ENCODE results near the gene ADGRG1.

DNA sequence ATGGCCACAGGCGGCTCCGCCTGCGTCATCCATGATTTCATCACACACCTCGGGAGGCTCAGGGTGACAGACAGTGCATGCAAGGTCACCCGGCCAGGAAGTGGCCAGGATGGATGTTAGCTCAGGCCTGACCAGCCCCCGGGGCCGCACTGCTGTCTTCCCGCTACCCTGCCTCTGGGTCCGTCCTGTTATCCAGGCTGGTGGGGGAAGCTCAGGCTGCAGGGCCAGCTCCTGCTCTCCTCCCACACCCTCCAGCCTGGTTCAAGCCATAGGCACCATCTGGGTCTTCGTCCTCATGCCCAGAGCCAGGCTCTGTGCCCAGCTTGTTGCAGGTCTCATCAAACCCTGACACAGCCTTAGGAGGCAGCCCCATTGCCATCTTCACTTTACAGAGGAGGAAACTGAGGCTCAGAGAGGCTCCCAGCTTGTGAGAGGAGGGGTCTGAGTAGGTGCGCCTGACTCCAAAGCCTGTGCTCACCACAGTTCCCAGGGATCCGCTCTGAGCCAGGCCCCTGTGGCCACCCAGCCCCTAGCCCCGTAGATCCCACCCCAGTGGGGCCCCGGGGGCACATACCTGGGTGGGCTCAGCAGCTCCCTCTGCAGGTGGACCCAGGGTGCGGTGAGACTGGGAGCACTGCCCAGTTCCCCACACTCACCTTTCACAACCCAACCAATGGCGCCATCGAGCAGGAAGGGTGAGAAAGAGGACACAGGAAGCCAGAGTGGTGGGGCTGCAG is 39.3 kb downstream of the ADGRG1 start:
- TF ChIP-seq, protein P1, sequence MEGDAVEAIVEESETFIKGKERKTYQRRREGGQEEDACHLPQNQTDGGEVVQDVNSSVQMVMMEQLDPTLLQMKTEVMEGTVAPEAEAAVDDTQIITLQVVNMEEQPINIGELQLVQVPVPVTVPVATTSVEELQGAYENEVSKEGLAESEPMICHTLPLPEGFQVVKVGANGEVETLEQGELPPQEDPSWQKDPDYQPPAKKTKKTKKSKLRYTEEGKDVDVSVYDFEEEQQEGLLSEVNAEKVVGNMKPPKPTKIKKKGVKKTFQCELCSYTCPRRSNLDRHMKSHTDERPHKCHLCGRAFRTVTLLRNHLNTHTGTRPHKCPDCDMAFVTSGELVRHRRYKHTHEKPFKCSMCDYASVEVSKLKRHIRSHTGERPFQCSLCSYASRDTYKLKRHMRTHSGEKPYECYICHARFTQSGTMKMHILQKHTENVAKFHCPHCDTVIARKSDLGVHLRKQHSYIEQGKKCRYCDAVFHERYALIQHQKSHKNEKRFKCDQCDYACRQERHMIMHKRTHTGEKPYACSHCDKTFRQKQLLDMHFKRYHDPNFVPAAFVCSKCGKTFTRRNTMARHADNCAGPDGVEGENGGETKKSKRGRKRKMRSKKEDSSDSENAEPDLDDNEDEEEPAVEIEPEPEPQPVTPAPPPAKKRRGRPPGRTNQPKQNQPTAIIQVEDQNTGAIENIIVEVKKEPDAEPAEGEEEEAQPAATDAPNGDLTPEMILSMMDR (IDR thresholded peaks at IDR 0.05), result no peak
- TF ChIP-seq POLR2A (IDR thresholded peaks at IDR 0.05) (no peak), POLR2AphosphoS5 (IDR thresholded peaks at IDR 0.05; ENCODE audit: insufficient read depth in 1 of 2, low read depth in 1 of 2) (no peak)

Measured in vagina (tissue), 2 donors.